Measurements from ENCODE around the gene TRIM14.
A peak's percentile ranks its signal among the peaks of the same experiment; 100 is the strongest.
"Not testable (repeated sequence)": the region's sequence is repeated elsewhere in the genome, so short reads cannot be mapped to it uniquely, and the experiment has no call there.

TRIM14 gene

GRCh38 chr9:98080326-98080725 is 38.7 kb downstream of the TRIM14 start:
- no peak for DNase-seq

- no peak for DNase-seq
These were observed 40.1 kb downstream of the TRIM14 start for GRCh38 chr9:98078895-98079294.

GRCh38 chr9:98076514-98076890 is 42.5 kb downstream of the TRIM14 start:
- not testable (repeated sequence) for DNase-seq

GRCh38 chr9:98075332-98075805 is 43.7 kb downstream of the TRIM14 start:
- no peak for DNase-seq

- peak in 1 of 2 experiments; percentile 49 for DNase-seq
These were observed 44.7 kb downstream of the TRIM14 start for GRCh38 chr9:98074115-98074990.

- no peak for DNase-seq
These were observed 47.3 kb downstream of the TRIM14 start for GRCh38 chr9:98071737-98072136.

- no peak for DNase-seq
These were observed 48.3 kb downstream of the TRIM14 start for GRCh38 chr9:98070704-98071103.

GRCh38 chr9:98069551-98069950 is 49.5 kb downstream of the TRIM14 start:
- no peak for DNase-seq

GRCh38 chr9:98067184-98067583 is 51.8 kb downstream of the TRIM14 start:
- DNase-seq, result no peak

GRCh38 chr9:98066235-98066634 is 52.8 kb downstream of the TRIM14 start:
- DNase-seq, result no peak

GRCh38 chr9:98064623-98065392 is 54.2 kb downstream of the TRIM14 start:
- no peak for DNase-seq

- DNase-seq, result no peak
These were observed 56.9 kb downstream of the TRIM14 start for GRCh38 chr9:98062161-98062560.

DNA sequence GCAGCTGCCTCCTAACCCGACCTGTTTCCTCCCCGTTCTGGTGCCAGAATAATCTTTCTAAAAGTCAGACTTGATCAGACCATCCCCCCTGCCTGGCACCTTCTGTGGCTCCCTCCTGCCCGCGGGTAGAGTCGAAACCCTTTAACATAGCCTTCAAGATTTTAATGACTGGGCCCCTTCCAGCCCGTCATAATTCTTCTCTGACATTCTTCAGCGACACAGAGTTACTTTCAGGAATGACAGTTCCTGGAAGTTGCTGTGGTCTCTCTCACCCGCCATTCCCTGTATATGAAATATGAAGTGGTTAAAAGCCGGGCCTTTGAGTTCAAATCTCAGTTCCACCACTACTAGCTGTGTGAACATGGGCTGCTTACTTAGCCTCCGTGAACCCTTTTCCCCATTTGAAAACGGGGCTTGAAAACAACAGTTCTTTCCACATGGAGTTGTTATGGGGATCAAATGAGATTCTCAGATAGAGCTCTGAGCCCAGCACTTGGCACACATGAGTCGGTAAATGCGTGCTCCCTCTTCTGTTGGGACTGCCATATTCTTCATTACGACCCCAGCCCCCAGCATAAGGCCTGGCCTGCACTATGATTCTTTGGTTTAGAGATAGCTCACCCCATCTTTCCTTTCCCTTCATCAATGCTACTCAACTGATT is 61.8 kb downstream of the TRIM14 start:
- DNase-seq, result peak in 1 of 2 experiments; percentile 55

GRCh38 chr9:98056269-98057137 is 62.5 kb downstream of the TRIM14 start, which contains the start of gene NANS:
Gene NANS (plus strand): TSS chr9:98056732. CDS start chr9:98056809, 77 bp downstream.
- DNase-seq, result peak; percentile 92 to 95

GRCh38 chr9:98054376-98054951 is 64.6 kb downstream of the TRIM14 start:
- DNase-seq, result no peak

GRCh38 chr9:98050351-98050750 is 68.7 kb downstream of the TRIM14 start:
- DNase-seq, result no peak

GRCh38 chr9:98049288-98050072 is 69.5 kb downstream of the TRIM14 start:
- DNase-seq, result no peak

DNA sequence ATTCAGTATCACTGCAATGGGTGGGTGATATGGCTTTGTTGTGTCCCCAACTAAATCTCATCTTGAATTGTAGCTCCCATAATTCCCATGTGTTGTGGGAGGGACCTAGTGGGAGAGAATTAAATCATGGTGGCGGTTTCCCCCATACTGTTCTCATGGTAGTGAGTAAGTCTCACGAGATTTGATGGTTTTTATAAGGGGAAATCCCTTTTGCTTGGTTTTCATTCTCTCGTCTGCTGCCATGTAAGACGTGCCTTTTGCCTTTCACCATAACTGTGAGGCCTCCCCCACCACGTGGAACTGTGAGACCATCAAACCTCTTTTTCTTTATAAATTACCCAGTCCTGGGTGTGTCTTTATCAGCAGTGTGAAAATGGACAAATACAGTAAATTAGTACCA is 72.0 kb downstream of the TRIM14 start:
- no peak for DNase-seq

GRCh38 chr9:98046180-98046543 is 72.9 kb downstream of the TRIM14 start:
- no peak for DNase-seq

GRCh38 chr9:98045234-98046179 is 73.5 kb downstream of the TRIM14 start:
- no peak for DNase-seq
